Epithelial cell of proximal tubule (primary cell): ENCODE results near the gene PREX1. TPM values are rescaled to one million over a fixed set of nuclear protein-coding genes. Genes with fewer than 3 reads are reported as not detected.

Source experiments
- DNase-seq: peaks from one replicate; pipeline ENCODE4 v3.0.0-alpha.2; 2011; ENCODE audit warnings: low read depth
- H3K4me3 ChIP-seq: 2 replicates; pipeline ENCODE4 v1.5.1; 2011; ENCODE audit warnings: low read depth, mild to moderate bottlenecking, low read length
- total RNA-seq: library from RNA; depleted of rRNA; stranded (reverse); fragments of >200 nt; gene quantifications from 2 replicates; pipeline ENCODE4 v1.2.3, GENCODE V29; 2015
- TF ChIP-seq, protein P1 (sequence below): conservative IDR thresholded peaks from 2 replicates; pipeline ENCODE4 v1.5.1; 2012; ENCODE audit warnings: low read depth, mild to moderate bottlenecking, low read length

Gene PREX1
- total RNA-seq, 1 donor from 2014 or later = 4.7 TPM

DNA sequence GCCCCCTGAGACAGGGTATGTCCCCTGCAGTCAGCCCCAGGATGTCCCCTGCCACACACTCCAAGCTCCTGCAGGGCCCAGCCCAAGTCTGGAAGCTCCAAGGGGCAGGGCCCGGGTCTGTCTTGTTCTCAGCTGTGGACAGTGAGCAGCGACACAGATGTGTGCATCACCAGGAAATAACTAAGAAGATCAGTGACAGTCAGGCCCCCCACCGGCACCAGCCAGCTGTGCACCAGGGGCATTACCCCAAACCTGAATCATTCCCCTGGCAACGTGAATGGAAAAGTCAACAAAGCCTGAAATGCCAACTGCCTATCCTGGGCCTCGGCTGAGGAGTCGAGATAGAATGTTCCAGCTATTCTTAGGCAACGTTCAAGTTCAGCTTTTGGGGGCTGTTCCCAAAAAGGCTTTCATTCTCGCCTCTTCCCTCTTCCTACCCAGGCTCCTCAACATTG lies 105.0 kb downstream of the PREX1 start:
- DNase-seq = no peak
- TF ChIP-seq, protein P1, sequence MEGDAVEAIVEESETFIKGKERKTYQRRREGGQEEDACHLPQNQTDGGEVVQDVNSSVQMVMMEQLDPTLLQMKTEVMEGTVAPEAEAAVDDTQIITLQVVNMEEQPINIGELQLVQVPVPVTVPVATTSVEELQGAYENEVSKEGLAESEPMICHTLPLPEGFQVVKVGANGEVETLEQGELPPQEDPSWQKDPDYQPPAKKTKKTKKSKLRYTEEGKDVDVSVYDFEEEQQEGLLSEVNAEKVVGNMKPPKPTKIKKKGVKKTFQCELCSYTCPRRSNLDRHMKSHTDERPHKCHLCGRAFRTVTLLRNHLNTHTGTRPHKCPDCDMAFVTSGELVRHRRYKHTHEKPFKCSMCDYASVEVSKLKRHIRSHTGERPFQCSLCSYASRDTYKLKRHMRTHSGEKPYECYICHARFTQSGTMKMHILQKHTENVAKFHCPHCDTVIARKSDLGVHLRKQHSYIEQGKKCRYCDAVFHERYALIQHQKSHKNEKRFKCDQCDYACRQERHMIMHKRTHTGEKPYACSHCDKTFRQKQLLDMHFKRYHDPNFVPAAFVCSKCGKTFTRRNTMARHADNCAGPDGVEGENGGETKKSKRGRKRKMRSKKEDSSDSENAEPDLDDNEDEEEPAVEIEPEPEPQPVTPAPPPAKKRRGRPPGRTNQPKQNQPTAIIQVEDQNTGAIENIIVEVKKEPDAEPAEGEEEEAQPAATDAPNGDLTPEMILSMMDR = no peak

DNA sequence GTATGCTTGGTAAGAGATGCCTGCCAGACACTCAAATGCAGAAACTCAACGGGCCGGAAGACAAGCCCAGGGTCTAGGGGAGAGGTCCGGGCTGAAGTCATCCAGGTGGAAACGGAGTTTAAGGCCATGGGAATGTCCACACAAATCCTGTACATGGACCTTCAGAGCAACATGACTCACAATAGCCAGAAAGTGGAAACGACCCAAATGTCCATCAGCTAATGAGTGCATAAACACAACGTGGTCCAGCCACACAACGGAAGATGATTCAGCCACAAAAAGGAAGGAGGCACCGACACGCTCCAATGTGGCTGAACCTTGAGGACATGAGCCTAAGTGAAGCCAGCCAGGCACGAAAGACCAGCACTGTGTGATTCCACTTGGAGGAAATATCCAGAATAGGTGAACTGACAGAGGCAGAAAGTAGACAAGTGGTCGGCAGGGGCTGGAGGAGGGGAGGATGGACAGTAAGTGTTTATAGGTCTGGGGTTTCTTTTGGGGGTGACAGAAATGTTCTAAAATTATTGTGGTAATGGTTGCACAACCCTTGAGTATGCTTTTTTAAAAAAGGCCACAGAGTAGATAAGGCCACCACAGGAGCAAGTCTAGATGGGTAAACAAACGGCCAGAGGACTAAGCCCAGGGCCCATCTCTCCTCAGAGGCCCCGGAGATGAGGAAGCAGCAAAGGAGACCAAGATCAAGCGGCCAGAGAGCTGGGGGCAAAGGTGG lies 105.6 kb downstream of the PREX1 start:
- DNase-seq = no peak
- TF ChIP-seq, protein P1 = no peak

More for the DNA sequence above, 105.0 kb downstream of the PREX1 start:
- H3K4me3 ChIP-seq = no peak overlapping the region

DNA sequence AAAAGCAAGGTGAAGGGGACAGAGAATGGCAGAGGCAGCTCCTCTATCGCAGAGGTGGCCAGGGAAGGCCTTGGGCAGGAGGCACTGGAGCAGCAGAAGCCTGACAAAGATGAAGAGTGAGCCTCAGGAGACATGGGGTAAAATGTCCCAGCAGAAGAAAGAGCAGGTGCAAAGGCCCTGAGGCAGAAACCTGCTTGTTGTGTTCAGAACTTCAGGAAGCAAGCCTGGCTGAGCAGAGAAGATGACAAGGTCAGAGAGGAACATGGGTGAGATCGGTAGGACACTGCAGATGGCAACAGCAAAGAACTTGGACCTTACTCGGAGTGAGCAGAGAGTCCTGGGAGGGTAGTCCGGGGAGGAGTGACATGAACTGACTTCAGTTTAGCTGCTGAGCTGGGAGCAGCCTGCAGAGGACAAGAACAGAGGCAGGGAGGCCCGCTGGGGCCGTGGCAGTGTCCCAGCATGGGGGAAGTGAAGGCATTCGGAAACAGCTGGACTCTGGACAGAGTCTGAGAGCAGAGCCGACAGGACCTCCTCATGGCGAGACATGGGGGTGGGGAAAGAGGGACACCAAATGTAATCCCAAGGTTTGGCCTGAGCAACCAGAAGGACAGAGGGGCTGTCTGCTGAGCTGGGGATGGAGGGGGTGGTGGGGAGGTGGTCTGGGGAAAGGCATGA lies 106.3 kb downstream of the PREX1 start:
- no peak for DNase-seq
- no peak overlapping the region for H3K4me3 ChIP-seq
- TF ChIP-seq, protein P1 = no peak

More for the DNA sequence above, 105.6 kb downstream of the PREX1 start:
- no peak overlapping the region for H3K4me3 ChIP-seq

DNA sequence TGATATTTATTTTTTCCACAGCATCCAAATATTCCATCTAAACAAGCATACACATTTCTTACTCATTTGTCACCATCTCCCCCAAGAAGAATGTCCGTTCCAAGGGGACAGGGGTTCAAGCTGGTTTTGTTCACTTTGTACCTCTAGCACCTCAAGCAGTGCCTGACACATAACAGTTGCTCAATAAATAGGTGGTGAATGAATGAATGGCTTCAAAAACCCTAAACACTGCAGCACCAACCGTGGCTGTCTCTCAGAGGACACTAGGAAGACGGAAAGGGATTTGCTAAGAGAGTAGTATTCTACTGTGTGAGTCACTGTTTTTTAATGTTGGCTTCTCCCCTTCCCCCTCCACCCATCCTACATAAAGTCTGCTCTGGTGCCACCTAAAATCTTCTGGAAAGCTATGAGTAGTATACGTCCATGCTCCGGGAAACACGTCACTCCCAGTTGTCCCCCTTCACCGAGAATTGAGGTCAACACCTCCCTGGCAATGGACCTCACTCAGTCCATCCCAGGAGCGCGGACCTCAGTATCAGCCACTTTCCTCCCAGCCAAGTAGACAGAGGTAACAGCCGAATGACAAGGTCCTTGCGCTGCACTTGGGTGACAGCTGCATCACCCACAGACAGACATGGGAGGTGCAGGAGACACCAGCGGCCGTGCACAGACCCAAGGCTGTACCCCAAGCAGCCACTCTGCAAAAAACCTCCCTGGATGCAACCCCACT lies 107.4 kb downstream of the PREX1 start:
- TF ChIP-seq, protein P1 = no peak
- DNase-seq = no peak
- H3K4me3 ChIP-seq = no peak overlapping the region

DNA sequence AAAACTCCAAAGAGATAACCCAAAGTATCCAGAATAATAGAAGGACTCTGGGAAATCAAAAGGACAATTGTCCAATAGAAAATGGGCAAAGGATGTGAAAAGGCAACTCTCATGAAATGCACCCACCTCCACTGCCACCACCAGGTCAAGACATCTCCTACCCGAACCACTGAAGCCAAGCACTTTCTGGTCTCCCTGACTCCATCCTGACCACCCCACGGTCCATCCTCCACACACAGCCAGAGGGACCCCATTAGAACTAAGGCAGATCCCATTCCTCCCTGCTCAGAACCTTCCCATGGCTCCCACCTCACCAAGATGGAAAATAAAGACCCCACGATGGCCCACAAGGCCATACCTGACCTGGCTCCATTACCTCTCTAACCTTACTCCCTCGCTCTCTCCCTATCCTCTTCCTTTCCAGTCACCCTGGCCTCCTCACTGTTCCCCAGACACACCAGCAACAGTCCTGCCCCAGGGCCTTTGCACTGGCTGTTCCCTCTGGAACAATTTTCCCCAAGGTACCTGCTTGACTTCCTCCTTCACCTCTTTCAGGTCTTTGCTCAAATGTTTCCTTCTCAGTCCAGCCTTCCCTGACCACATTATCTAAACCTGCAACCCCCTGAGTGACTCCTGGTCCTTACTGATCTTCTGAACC lies 108.1 kb downstream of the PREX1 start:
- no peak overlapping the region for H3K4me3 ChIP-seq
- no peak for DNase-seq
- TF ChIP-seq, protein P1 = no peak

DNA sequence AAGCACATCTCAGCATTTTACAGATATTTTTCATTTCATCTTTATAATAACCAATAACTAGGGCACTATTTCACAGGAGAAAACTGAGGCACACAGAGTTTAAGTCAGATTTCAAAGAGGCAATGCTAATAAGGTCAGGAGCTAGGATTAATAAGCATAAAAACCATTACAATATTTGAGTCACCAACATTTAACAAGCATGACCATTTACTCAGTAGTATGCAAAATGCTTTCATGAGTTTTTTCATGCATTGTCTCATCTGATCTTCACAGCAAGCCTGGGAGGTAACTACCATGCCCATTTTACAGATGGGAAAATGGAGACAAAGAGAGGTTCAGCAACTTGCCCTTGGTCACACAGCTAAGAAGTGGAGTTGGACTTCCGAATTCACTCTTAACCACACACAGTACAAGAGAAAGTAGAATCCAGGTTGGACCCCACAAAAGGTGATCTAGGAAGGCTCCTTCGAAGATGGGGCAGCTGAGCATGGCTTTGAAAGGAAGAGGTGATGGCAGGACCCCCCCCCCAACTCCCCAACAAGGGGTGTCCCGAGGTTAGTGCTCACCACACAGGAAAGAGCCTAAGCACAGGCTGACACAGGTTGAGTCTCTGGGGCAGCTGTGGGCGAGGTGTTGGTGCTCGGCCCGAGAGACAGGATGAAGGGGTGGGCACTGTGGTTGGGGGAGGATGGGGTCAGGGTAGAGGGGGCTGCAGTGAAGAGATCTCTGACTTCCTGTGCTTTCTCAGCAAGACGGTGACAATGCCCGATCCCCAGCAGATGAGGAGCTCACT lies 108.8 kb downstream of the PREX1 start:
- H3K4me3 ChIP-seq = no peak overlapping the region
- TF ChIP-seq, protein P1 = no peak
- no peak for DNase-seq
